Dendritic cell treated with granulocyte-macrophage colony-stimulating factor and Interleukin-4, amounts not matched to agents 40 ng/mL and 50 ng/mL, for 4 days (primary cell): ENCODE measurements around the gene PTGR1.

ENCODE experiments used
- H3K27ac Mint-ChIP-seq: one replicate; pipeline ENCODE4 v1.8.0; 2022; ENCODE audit warnings: mild to moderate bottlenecking, mixed read lengths
- H3K27me3 Mint-ChIP-seq: one replicate; pipeline ENCODE4 v1.8.0; 2022; ENCODE audit warnings: mild to moderate bottlenecking, mixed read lengths
- H3K36me3 Mint-ChIP-seq: one replicate; pipeline ENCODE4 v1.8.0; 2022; ENCODE audit warnings: low read depth, mixed read lengths
- H3K4me1 Mint-ChIP-seq: one replicate; pipeline ENCODE4 v1.8.0; 2022; ENCODE audit warnings: low read depth, mixed read lengths
- H3K4me3 Mint-ChIP-seq: one replicate; pipeline ENCODE4 v1.8.0; 2022; ENCODE audit warnings: mild to moderate bottlenecking, moderate library complexity, mixed read lengths
- H3K9me3 Mint-ChIP-seq: one replicate; pipeline ENCODE4 v1.8.0; 2022; ENCODE audit warnings: mixed read lengths
- intact Hi-C: fragments of 100-400 bp; cut with micrococcal nuclease; formaldehyde crosslinking; loops from one replicate; pipeline ENCODE4 v1.15.0; 2022

Gene PTGR1

DNA sequence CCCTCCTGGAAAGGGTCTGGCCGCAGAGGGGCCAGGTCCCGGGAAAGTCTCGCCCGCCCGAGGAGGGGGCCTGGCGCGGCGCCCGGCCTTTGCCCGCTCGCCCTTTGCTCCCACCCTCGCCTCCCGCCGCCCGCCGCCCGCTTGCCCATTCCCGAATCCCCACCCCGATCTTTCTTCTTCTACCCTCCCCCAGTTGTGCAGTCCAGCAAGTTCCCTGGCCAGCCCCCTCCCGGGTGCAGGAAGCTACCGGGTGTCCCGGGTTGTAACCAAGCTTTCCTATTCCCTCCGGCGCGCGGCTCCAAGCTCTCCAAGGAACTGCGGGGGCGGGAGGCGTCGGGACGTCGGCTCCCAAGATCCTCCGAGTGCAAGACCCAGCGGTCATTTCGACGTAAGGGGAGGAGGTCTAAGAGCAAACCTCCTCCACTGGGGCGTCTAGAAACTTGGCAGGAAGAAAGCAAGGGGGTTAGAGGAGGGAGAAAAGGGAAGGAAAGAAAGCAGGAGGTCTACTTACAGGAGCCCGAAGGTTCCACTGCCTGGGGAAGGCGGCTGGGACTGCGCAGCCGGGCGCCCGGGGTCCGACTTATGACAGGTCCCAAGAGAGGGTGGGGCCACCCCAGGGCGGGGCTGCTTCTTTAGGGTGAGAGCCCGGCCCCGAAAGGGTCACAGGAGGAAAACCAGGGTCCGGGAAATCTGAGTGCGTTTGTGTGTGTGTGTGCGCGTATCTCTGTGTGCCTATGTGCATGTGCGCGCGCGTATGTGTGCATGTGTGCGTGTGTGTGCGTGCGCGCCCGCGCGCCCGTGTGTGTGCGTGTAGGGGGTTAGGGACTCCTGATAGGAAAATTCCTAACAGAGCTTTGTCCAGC lies at the start of gene PTGR1:
TSS of gene PTGR1 (minus strand) at position 556 of the 863 bp plus-strand sequence. CDS start 2,225 bp downstream, outside the sequence.
- H3K27me3 Mint-ChIP-seq, result peaks cover 33% of the 10 kb centered on the region
- H3K36me3 Mint-ChIP-seq, result peaks cover 24% of the 10 kb centered on the region
- H3K4me1 Mint-ChIP-seq, result peaks cover 24% of the 10 kb centered on the region
- peak within 1 kb of the TSS; percentile 92 for H3K27ac Mint-ChIP-seq
- intact Hi-C loops, result loop anchor here (5.0 kb wide), 1 partner anchor 93 kb away; no protein-coding TSS in a partner anchor
- H3K4me3 Mint-ChIP-seq, result peak within 1 kb of the TSS; percentile 95
- no peaks in the 10 kb centered on the region for H3K9me3 Mint-ChIP-seq

DNA sequence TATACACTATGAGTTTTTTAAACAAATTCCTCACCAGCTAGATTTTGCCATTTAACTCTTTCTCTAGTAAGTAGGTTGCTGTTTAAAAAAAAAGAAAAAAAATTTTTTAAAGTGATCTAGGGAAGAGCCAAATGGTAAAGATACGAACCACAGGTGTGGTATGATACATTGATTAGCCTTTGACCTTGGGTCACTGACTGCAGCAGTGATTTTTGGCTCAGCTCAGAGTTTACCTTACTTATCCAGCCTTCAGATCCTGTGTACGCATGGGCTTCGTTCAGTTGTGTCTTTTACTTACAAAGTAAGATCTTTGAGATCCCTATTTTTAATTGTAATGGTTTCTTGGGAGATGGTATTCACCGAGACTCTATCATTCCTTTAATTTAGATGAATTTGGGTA lies 49.6 kb upstream of the PTGR1 start:
- H3K27me3 Mint-ChIP-seq, result no peaks in the 10 kb centered on the region
- no peaks in the 10 kb centered on the region for H3K9me3 Mint-ChIP-seq
- no peak overlapping the region for H3K4me3 Mint-ChIP-seq
- intact Hi-C loops, result no loop called here
- no peak overlapping the region for H3K27ac Mint-ChIP-seq
- H3K4me1 Mint-ChIP-seq, result peaks cover 5% of the 10 kb centered on the region
- H3K36me3 Mint-ChIP-seq, result peaks cover 50% of the 10 kb centered on the region

DNA sequence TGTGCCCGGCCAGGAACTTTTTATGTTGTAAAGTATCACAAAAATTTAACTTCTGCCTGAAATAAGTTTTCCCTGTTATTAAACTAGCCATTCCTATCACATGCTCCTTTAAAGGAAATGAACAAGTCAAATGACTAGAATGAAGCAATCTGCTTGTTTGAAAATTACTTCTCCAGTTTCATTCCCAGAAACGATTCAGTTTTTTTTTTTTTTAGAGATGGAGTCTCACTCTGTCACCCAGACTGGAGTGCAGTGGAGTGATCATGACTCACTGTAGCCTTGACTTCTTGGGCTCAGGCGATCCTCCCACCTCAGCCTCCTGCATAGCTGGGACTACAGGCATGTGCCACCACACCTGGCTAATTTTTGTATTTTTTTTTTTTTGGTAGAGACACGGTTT lies 48.6 kb upstream of the PTGR1 start:
- Mint-ChIP-seq H3K27me3 (no peaks in the 10 kb centered on the region), H3K9me3 (no peaks in the 10 kb centered on the region), H3K4me3 (no peak overlapping the region), H3K36me3 (peaks cover 49% of the 10 kb centered on the region), H3K4me1 (peaks cover 5% of the 10 kb centered on the region), H3K27ac (peak overlapping the region; percentile 70)
- intact Hi-C loops, result no loop called here

DNA sequence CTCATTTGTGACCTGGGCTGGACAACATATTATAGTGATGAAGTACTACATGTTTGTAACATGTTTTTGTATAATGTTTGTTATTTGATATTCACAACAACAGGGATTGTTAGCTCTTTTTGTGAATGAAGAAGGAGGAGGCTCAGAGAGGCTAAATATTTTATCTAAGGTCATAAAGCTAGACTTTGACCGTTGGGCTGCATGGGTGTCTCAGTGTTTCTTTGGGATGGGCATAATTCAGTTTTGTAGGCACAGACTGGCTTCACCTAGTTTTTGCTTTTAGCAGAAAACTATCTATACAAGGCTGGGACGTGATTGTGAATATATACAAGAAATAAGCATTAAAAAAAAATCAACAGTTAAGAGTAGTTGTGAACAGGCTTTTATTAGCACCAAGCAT lies 47.0 kb upstream of the PTGR1 start:
- H3K36me3 Mint-ChIP-seq, result peaks cover 50% of the 10 kb centered on the region
- H3K9me3 Mint-ChIP-seq, result no peaks in the 10 kb centered on the region
- H3K4me1 Mint-ChIP-seq, result peaks cover 5% of the 10 kb centered on the region
- intact Hi-C loops, result no loop called here
- no peak overlapping the region for H3K4me3 Mint-ChIP-seq
- no peaks in the 10 kb centered on the region for H3K27me3 Mint-ChIP-seq
- H3K27ac Mint-ChIP-seq, result no peak overlapping the region

DNA sequence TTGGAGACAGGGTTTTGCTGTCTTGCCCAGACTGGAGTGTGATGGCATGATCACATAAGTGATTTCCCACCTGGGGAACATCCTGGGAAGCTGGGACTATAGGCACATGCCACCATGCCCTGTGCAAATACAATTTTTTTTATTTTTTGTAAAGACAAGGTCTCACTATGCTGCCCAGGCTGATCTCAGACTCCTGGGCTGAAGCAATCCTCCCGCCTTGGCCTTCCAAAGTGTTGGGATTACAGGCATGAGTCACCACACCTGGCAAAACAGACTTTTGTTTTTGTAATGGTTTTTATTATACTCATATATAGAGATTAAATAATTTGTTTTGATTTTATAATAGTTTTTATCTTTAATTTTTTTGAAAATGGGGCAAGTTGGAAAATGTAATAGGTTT lies 46.4 kb upstream of the PTGR1 start:
- Mint-ChIP-seq H3K36me3 (peaks cover 50% of the 10 kb centered on the region), H3K4me1 (peaks cover 5% of the 10 kb centered on the region), H3K9me3 (no peaks in the 10 kb centered on the region), H3K27ac (no peak overlapping the region), H3K27me3 (no peaks in the 10 kb centered on the region), H3K4me3 (no peak overlapping the region)
- intact Hi-C loops, result no loop called here

DNA sequence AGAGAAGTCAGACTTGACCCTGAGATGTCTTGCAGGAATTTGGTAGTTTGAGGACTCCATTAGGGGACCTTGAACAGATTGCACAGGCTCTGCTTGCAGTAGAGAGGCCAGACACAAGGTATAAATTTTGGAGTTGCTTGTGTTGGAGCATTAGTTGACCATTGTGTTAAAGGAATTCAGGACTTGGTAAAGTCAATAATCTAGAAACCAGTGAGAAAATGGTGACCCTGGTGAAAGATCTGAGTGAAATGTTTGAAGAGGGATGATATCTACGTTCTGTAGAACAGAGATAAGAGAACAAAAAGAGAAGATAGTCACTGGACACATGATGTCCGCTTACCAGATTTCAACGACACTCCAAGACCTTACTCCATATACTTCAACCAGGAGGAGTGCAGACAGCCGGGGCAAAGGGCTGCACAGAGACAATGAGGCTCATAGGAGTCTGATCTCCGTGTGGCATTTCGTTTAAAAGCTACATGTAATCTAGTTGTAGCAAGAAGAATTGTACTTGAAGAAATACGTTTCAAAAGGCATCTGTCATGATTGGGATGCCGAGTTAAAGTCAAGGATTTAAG lies 44.8 kb upstream of the PTGR1 start:
- Mint-ChIP-seq H3K36me3 (peaks cover 39% of the 10 kb centered on the region), H3K27me3 (no peaks in the 10 kb centered on the region), H3K4me1 (peaks cover 5% of the 10 kb centered on the region), H3K4me3 (no peak overlapping the region), H3K9me3 (no peaks in the 10 kb centered on the region), H3K27ac (no peak overlapping the region)
- intact Hi-C loops, result no loop called here

DNA sequence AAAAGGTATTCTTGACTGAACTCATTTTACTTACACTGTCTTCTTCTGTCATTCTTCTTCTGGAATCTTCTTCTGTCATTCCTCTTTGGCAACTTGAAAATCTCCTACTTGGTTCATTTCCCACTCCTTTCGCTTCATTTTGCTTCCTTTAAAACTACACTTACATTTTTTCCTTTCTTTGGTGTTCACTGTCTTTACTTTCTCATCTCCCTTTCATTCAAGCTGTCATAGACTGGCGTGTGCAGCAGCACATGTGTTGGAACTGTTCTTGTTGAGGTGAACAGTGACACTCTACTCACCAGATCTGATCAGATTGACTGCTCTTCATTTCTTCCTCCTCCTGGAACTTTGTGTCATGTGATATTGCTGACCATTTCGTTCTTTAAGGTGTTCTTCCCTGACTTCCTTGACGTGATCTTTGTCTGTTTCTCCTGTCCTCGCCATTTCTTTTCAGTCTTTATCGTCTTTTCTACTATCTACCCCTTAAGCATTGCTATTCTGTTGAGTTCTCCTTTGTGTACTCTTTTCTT lies 38.0 kb upstream of the PTGR1 start:
- Mint-ChIP-seq H3K4me3 (no peak overlapping the region), H3K36me3 (no peaks in the 10 kb centered on the region), H3K27me3 (no peaks in the 10 kb centered on the region), H3K4me1 (peaks cover 31% of the 10 kb centered on the region), H3K9me3 (no peaks in the 10 kb centered on the region), H3K27ac (no peak overlapping the region)
- intact Hi-C loops, result no loop called here

DNA sequence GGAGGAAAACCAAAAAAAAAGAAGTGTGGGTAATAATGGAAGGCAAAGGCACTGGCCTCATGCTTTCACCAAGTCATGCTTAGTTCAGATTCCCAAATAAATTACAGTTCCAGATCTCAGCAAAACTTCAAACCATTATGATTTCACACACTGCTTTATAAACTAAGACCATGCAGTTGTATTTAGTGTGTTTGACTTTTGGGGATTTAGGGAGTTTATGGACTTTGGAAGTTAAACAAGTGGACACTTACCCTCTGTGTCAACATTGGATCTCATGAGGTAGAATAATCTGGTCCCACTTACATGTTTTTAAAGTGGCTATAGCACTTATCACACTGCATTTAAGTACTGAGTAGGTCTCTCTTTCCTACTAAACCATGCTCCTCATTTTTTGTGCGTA lies 35.4 kb upstream of the PTGR1 start:
- Mint-ChIP-seq H3K27me3 (no peaks in the 10 kb centered on the region), H3K27ac (no peak overlapping the region), H3K36me3 (peaks cover 6% of the 10 kb centered on the region), H3K9me3 (no peaks in the 10 kb centered on the region), H3K4me1 (peaks cover 39% of the 10 kb centered on the region), H3K4me3 (no peak overlapping the region)
- intact Hi-C loops, result loop anchor here (5.0 kb wide), 1 partner anchor 32 kb away; no protein-coding TSS in a partner anchor

DNA sequence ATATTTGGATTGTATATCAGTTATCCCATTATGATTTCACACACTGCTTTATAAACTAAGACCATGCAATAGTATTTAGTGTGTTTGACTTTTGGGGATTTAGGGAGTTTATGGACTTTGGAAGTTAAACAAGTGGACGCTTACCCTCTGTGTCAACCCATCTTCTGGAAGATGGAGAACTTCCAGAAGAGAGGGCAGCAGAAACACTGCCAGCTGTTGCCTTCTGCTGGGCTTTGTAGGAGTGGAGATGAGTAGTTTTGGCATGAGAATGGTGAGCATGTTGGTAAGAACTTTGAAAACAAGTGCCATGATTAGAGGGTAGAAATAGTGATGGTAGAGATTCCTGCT lies 33.9 kb upstream of the PTGR1 start:
- Mint-ChIP-seq H3K27me3 (no peaks in the 10 kb centered on the region), H3K4me1 (peaks cover 39% of the 10 kb centered on the region), H3K4me3 (no peak overlapping the region), H3K36me3 (peaks cover 6% of the 10 kb centered on the region), H3K9me3 (no peaks in the 10 kb centered on the region), H3K27ac (no peak overlapping the region)
- intact Hi-C loops, result loop anchor here (5.0 kb wide), 1 partner anchor 34 kb away; no protein-coding TSS in a partner anchor

DNA sequence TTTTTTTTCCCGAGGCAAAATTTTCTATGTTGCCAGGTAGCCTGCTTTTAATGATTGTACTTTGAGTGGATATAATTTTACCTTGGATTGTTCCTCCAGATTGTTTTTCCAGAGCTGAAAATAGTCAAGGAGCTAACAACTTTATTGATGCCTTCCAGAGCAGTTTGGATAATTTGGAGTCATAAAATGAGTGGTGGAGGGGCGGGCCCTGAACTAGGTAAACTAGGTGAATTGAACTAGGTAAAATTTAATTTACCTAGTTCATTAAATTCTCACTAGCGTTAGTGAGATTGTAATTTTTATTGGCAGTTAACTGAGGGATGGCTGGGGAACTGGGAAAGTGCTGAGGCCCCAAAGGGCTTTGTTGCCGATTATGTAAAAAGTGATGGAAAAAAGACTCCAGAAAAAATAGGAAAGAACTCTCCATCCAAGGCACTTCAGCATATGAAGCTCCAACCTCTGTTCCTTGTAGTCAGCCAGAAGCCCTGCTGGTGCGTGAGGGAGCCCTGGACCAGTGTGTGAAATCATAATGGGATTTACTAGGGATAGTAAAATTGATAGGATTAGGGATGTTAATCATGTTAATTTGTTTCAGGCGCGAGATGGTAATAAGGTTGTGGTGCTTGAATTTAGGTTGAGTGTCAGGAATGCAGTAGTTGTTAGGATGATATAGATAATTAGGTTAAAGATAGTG lies 33.4 kb upstream of the PTGR1 start:
- peaks cover 6% of the 10 kb centered on the region for H3K36me3 Mint-ChIP-seq
- no peaks in the 10 kb centered on the region for H3K27me3 Mint-ChIP-seq
- peak overlapping the region; percentile 96 for H3K4me3 Mint-ChIP-seq
- intact Hi-C loops, result loop anchor here (5.0 kb wide), 1 partner anchor 34 kb away; no protein-coding TSS in a partner anchor
- no peak overlapping the region for H3K27ac Mint-ChIP-seq
- no peaks in the 10 kb centered on the region for H3K9me3 Mint-ChIP-seq
- peaks cover 39% of the 10 kb centered on the region for H3K4me1 Mint-ChIP-seq

DNA sequence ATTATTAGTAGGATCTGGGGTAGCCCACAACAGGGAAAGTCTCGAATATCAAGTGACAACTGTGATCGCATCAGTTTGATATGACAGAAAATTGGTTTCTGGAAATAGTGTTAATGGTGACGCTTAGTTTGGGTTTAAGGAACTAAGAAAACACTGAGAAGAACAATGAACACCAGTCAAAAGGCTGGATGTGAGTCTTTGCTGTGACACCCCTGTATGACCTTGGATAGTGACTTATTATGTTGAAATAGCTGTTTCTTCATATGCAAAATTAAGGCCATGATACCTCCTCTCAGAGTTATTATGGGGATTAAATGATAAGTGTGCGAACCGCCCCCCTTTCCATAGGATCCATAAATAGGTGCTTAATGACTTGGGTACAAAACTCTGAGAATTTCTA lies 32.6 kb upstream of the PTGR1 start:
- Mint-ChIP-seq H3K36me3 (peaks cover 6% of the 10 kb centered on the region), H3K9me3 (no peaks in the 10 kb centered on the region), H3K4me3 (peak overlapping the region; percentile 96), H3K27me3 (no peaks in the 10 kb centered on the region), H3K4me1 (peaks cover 39% of the 10 kb centered on the region), H3K27ac (peak overlapping the region; percentile 91)
- intact Hi-C loops, result loop anchor here (5.0 kb wide), 1 partner anchor 35 kb away; no protein-coding TSS in a partner anchor

DNA sequence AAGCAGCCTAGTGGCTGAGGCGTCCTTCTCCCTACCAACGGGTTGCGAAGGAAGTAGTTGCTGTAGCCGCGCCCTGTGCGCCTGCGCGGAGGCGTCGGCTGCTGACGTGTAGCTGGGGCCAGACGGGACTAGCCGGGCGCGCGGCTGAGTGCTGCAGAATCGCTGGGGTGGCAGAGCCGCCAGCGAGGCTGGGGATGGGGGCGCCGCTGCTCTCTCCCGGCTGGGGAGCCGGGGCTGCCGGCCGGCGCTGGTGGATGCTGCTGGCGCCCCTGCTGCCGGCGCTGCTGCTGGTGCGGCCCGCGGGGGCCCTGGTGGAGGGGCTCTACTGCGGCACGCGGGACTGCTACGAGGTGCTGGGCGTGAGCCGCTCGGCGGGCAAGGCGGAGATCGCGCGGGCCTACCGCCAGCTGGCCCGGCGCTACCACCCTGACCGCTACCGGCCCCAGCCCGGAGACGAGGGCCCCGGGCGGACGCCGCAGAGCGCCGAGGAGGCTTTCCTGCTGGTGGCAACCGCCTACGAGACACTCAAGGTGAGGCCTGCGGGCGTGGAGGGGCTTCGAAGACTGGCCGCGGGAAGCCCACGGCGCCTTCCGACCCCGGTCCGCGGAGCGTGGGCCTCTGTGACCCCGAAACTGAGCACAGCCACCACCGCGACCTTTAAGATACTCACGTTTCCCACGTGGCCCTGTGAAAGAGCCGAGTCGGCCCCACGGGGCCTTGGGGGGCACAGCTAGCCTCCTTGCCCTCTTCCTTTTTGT lies 31.9 kb upstream of the PTGR1 start, which contains the start of gene DNAJC25:
TSS of gene DNAJC25 (plus strand) at position 121 of the 758 bp plus-strand sequence. CDS start at position 195, 74 bp downstream.
- peak within 1 kb of the TSS; percentile 91 for H3K27ac Mint-ChIP-seq
- peak within 1 kb of the TSS; percentile 96 for H3K4me3 Mint-ChIP-seq
- peaks cover 6% of the 10 kb centered on the region for H3K36me3 Mint-ChIP-seq
- intact Hi-C loops, result loop anchor here (5.0 kb wide), 1 partner anchor 36 kb away; no protein-coding TSS in a partner anchor
- H3K9me3 Mint-ChIP-seq, result no peaks in the 10 kb centered on the region
- peaks cover 39% of the 10 kb centered on the region for H3K4me1 Mint-ChIP-seq
- H3K27me3 Mint-ChIP-seq, result no peaks in the 10 kb centered on the region

DNA sequence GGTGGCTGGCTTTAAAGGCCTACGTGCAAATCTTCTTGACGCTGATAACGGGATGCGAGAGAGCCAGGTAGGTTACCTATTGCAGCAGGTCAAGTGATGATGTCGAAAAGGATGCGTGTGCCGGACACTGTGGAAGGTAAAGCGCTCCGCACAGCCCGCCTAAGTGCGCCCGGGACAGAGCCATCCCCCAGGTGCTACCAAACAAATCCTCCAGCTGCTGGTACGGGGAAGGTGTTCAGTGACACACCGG lies 31.4 kb upstream of the PTGR1 start:
- no peaks in the 10 kb centered on the region for H3K27me3 Mint-ChIP-seq
- intact Hi-C loops, result loop anchor here (5.0 kb wide), 1 partner anchor 36 kb away; no protein-coding TSS in a partner anchor
- peaks cover 6% of the 10 kb centered on the region for H3K36me3 Mint-ChIP-seq
- peaks cover 39% of the 10 kb centered on the region for H3K4me1 Mint-ChIP-seq
- no peaks in the 10 kb centered on the region for H3K9me3 Mint-ChIP-seq
- H3K27ac Mint-ChIP-seq, result peak overlapping the region; percentile 91
- H3K4me3 Mint-ChIP-seq, result peak overlapping the region; percentile 96
